ENCODE data around the gene AKT1S1. TPM values are rescaled to one million over a fixed set of nuclear protein-coding genes. Genes with fewer than 3 reads are reported as not detected.
A peak's percentile ranks its signal among the peaks of the same experiment; 100 is the strongest.

The AKT1S1 gene
- total RNA-seq, 1 donor from 2014 or later = 33.5 TPM

GRCh38 chr19:49861541-49862378 is 15.4 kb downstream of the AKT1S1 start:
- no peaks in the 10 kb centered on the region for H3K9me3 Mint-ChIP-seq
- H3K4me3 Mint-ChIP-seq = no peak overlapping the region
- no peak overlapping the region for H3K27ac Mint-ChIP-seq
- H3K36me3 Mint-ChIP-seq (ENCODE audit: low read depth) = peaks cover 42% of the 10 kb centered on the region
- H3K4me1 Mint-ChIP-seq = peaks cover 15% of the 10 kb centered on the region
- DNase-seq = no peak
- no peaks in the 10 kb centered on the region for H3K27me3 Mint-ChIP-seq
- intact Hi-C loops (cut with micrococcal nuclease) = no loop called here

DNA sequence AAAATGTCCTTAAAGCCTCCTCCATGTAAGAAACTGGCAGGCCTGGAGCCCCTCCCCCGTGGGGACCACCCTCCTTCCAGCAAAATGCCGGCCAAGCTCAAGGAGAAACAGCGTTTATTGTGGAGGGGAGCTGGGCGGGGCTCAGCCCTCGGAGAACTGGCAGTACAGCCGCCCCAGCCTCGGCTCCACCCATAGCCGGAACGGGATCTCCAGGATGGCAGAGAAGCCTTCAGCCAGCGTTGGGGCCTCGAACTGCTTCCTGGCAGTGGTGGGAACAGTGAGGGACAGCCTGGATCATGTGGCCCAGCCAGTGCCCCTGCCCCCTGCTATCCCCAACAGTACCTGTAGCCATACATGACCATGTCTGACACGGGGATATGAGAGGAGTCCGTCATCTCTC is 16.0 kb downstream of the AKT1S1 start:
- intact Hi-C loops (cut with micrococcal nuclease) = no loop called here
- Mint-ChIP-seq H3K4me3 (no peak overlapping the region), H3K4me1 (peaks cover 10% of the 10 kb centered on the region), H3K27ac (no peak overlapping the region), H3K27me3 (no peaks in the 10 kb centered on the region), H3K9me3 (no peaks in the 10 kb centered on the region), H3K36me3 (ENCODE audit: low read depth) (peaks cover 39% of the 10 kb centered on the region)
- DNase-seq = no peak

DNA sequence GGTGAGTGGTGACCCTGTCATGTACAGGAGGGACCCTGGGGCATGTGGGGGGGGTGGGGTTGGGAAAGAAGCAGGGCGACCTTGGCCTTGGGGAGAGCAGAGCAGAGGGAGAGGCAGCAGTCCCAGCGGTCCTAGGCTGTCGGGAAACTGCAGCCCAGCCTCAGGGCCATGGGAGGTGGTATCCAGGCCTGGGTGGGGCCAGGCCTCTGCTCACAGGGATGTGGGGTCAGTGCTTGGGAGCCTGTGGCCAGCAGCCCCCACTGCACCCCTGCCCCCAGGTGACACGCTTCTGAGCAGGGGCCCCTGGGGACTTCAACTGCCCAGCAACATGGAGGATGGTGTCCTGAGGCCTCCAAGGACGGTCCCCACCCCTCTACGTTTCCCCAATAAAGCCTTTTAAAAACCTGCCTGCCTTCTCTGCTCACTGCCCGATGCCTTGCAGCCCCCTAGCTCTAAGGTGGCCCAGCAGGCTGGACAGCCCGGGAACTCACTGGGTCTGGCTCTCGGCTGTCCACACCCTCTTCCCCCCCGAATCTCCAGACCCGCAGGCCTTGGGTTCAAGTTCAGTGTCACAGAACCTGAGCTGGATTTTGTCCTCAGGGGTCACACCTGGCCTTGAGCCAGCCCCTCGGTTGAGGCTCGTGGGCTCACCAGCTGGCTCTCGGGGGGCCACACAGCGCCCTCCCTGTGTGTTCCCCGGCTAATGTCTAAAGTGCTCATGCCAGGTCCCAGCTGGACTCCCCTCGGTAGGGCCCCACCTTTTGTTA is 16.6 kb downstream of the AKT1S1 start:
- no peak for DNase-seq
- no peaks in the 10 kb centered on the region for H3K27me3 Mint-ChIP-seq
- peaks cover 36% of the 10 kb centered on the region for H3K36me3 Mint-ChIP-seq (ENCODE audit: low read depth)
- no peaks in the 10 kb centered on the region for H3K9me3 Mint-ChIP-seq
- H3K27ac Mint-ChIP-seq = no peak overlapping the region
- no peak overlapping the region for H3K4me3 Mint-ChIP-seq
- intact Hi-C loops (cut with micrococcal nuclease) = no loop called here
- peaks cover 6% of the 10 kb centered on the region for H3K4me1 Mint-ChIP-seq

GRCh38 chr19:49859682-49860335 is 17.3 kb downstream of the AKT1S1 start:
- DNase-seq = no peak
- intact Hi-C loops (cut with micrococcal nuclease) = no loop called here
- peaks cover 31% of the 10 kb centered on the region for H3K36me3 Mint-ChIP-seq (ENCODE audit: low read depth)

DNA sequence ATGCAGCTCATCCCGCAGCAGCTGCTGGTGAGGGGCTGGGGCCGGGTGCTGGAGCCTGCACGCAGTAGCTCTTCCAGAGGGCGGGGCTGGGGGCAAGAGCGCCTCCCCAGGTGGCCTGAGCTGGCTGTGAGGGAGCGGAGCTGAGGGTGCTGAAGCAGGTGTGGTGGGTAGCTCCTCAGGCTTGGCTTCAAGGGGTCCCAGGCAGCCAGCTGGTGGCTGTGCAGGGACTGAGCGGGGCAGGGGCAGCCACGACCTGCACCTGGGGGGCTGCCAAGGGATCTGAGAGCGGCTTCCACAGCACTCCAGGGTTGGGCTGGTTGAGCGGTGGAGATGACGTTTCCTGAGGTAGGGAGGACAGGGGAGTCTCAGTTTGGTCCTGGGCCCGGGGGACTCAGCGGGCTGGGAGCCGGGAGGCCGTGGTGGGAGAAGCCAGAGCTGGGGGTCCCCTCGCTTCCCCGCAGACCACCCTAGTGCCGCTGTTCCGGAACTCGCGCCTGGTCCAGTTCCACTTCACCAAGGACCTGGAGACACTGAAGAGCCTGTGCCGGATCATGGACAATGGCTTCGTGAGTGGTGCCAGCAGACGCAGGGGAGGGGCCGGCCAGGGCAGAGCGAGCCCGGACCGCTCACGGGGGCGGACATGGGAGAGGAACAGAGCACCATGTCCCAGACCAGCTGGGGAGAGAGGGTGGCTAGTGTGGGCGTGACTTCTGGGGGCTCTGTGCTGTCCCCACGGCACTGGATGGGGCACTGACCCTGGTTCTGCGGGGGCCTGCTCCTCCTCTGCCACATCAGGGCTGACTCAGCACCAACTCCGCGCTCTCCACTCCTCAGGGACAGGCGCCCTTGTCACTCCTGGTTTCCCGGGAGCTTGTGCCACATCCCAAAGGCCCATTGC is 18.8 kb downstream of the AKT1S1 start:
- Mint-ChIP-seq H3K27me3 (no peaks in the 10 kb centered on the region), H3K4me1 (peaks cover 2% of the 10 kb centered on the region), H3K9me3 (no peaks in the 10 kb centered on the region), H3K4me3 (no peak overlapping the region), H3K36me3 (ENCODE audit: low read depth) (peaks cover 21% of the 10 kb centered on the region), H3K27ac (no peak overlapping the region)
- intact Hi-C loops (cut with micrococcal nuclease) = no loop called here
- no peak for DNase-seq

More at GRCh38 chr19:49859682-49860335, 17.3 kb downstream of the AKT1S1 start:
- Mint-ChIP-seq H3K27ac (no peak overlapping the region), H3K4me1 (peaks cover 2% of the 10 kb centered on the region), H3K9me3 (no peaks in the 10 kb centered on the region), H3K27me3 (no peaks in the 10 kb centered on the region), H3K4me3 (no peak overlapping the region)

- H3K27me3 Mint-ChIP-seq = no peaks in the 10 kb centered on the region
- no peak overlapping the region for H3K4me3 Mint-ChIP-seq
- no peaks in the 10 kb centered on the region for H3K9me3 Mint-ChIP-seq
- H3K36me3 Mint-ChIP-seq (ENCODE audit: low read depth) = peaks cover 19% of the 10 kb centered on the region
- no peak overlapping the region for H3K27ac Mint-ChIP-seq
- peaks cover 7% of the 10 kb centered on the region for H3K4me1 Mint-ChIP-seq
- intact Hi-C loops (cut with micrococcal nuclease) = no loop called here
- DNase-seq = no peak
Observed at GRCh38 chr19:49857838-49858087, 19.4 kb downstream of the AKT1S1 start.

- intact Hi-C loops (cut with micrococcal nuclease) = no loop called here
- Mint-ChIP-seq H3K4me3 (no peak overlapping the region), H3K27me3 (no peaks in the 10 kb centered on the region), H3K27ac (no peak overlapping the region), H3K4me1 (peaks cover 12% of the 10 kb centered on the region), H3K9me3 (no peaks in the 10 kb centered on the region), H3K36me3 (ENCODE audit: low read depth) (peaks cover 24% of the 10 kb centered on the region)
- DNase-seq = no peak
Observed at GRCh38 chr19:49857061-49857837, 19.9 kb downstream of the AKT1S1 start.

- Mint-ChIP-seq H3K27me3 (no peaks in the 10 kb centered on the region), H3K4me1 (peaks cover 15% of the 10 kb centered on the region), H3K9me3 (no peaks in the 10 kb centered on the region), H3K36me3 (ENCODE audit: low read depth) (peaks cover 24% of the 10 kb centered on the region), H3K27ac (no peak overlapping the region), H3K4me3 (no peak overlapping the region)
- intact Hi-C loops (cut with micrococcal nuclease) = no loop called here
- no peak for DNase-seq
Observed at GRCh38 chr19:49856574-49857021, 20.6 kb downstream of the AKT1S1 start.

- Mint-ChIP-seq H3K9me3 (no peaks in the 10 kb centered on the region), H3K27me3 (no peaks in the 10 kb centered on the region), H3K4me1 (peaks cover 15% of the 10 kb centered on the region), H3K36me3 (ENCODE audit: low read depth) (peaks cover 20% of the 10 kb centered on the region), H3K4me3 (no peak overlapping the region), H3K27ac (peak overlapping the region; percentile 37)
- no peak for DNase-seq
- intact Hi-C loops (cut with micrococcal nuclease) = no loop called here
Observed at GRCh38 chr19:49855676-49856573, 21.2 kb downstream of the AKT1S1 start.

DNA sequence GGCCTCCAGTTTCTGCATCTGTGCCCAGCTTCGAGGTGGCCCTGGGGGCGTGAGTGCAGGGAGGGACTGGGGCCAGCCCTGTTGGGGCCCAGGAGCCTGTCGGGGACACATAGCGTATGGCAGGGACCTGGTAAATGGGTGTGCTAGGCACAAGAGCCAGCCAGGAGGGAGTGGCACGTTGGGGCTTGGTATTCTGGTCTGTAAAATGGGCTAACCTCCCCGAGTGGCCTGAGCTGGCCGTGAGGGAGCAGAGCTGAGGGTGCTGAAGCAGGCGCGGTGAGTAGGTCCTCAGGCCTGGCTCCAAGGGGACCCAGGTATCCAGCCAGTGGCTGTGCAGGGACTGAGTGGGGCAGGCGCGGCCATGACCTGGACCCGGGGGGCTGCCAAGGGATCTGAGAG is 21.9 kb downstream of the AKT1S1 start:
- H3K27me3 Mint-ChIP-seq = no peaks in the 10 kb centered on the region
- no peak for DNase-seq
- peaks cover 15% of the 10 kb centered on the region for H3K4me1 Mint-ChIP-seq
- no peaks in the 10 kb centered on the region for H3K9me3 Mint-ChIP-seq
- H3K4me3 Mint-ChIP-seq = no peak overlapping the region
- intact Hi-C loops (cut with micrococcal nuclease) = no loop called here
- H3K36me3 Mint-ChIP-seq (ENCODE audit: low read depth) = peaks cover 18% of the 10 kb centered on the region
- H3K27ac Mint-ChIP-seq = no peak overlapping the region

DNA sequence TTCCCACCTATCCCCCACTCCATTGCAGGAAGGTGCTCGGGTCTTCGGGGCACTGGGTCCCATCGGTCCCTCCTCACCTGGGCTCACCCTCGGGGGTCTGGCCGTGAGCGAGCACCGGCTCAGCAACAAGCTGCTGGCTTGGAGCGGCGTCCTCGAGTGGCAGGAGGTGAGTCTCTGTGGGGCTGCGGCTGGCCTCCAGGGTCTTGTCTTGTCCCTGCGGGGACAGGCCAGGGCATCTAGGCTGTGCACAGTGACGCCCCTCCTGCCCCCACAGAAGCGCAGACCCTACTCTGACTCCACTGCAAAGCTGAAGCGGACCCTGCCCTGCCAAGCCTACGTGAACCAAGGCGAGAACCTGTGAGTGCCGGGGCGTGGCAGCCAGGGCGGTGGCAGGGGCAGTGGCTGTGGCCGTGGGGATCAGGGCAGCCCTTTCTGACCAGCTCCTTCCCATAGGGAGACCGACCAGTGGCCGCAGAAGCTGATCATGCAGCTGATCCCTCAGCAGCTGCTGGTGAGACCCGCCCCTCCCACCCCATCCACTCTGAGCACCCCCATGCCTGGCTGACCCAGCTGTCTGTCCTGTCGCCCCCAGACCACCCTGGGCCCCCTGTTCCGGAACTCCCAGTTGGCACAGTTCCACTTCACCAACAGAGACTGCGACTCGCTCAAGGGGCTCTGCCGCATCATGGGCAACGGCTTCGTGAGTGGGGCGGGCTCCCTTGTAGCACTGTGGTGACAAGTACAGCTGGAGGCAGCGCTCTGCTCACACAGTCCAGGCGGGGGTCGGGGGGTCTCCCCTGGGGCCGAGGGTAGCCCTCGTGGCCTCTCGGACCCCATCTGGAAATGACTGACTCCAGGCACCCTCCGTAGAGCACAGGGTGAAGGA is 22.5 kb downstream of the AKT1S1 start:
- Mint-ChIP-seq H3K27ac (no peak overlapping the region), H3K4me3 (no peak overlapping the region), H3K4me1 (peaks cover 21% of the 10 kb centered on the region), H3K27me3 (no peaks in the 10 kb centered on the region), H3K36me3 (ENCODE audit: low read depth) (peaks cover 23% of the 10 kb centered on the region), H3K9me3 (no peaks in the 10 kb centered on the region)
- no peak for DNase-seq
- intact Hi-C loops (cut with micrococcal nuclease) = loop anchor here (5.0 kb wide), 1 partner anchor 87 kb away; the partner anchor contains the start of gene AP2A1
